Fibroblast of skin of back (primary cell): Measurements from ENCODE around the gene MXRA8.

Experiments used
- DNase-seq: peaks from one replicate; pipeline ENCODE4 v3.0.0-alpha.2; 2013

The MXRA8 gene

GRCh38 chr1:1306070-1306660, 52.2 kb downstream of the MXRA8 start:
- DNase-seq = peak; percentile 39

GRCh38 chr1:1305300-1306069, 52.9 kb downstream of the MXRA8 start:
- peak; percentile 82 for DNase-seq

GRCh38 chr1:1304331-1305299, 53.7 kb downstream of the MXRA8 start:
- DNase-seq = peak; percentile 87

GRCh38 chr1:1303736-1304135, 54.6 kb downstream of the MXRA8 start:
- DNase-seq = no peak

- DNase-seq = no peak
Measured at GRCh38 chr1:1302951-1303509, 55.3 kb downstream of the MXRA8 start.
